Measurements from ENCODE around the gene SRRM4.

Gene SRRM4

DNA sequence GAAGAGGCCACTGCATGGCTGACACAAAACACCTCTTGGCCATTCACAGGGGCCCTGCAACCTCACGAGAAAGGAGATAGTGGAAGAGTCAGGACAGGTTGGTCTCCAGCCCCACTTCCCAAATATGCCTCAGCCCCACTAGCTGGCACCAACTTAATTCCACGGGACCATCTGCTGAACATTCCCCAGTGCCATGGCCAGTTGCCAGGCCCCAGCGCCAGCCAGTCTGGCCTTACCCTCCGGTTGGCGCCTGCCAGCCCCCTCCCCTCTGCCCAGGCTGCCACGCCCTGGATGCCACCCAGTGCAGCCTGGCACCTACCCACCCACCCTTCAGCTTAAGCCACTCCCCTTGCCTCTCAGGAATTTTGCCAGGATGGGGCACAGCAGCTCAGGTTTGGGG, 176.2 kb downstream of the SRRM4 start:
- no peak overlapping the region for H3K4me3 ChIP-seq (ENCODE audit: low read depth, low read length)
- TF ChIP-seq, protein P1, sequence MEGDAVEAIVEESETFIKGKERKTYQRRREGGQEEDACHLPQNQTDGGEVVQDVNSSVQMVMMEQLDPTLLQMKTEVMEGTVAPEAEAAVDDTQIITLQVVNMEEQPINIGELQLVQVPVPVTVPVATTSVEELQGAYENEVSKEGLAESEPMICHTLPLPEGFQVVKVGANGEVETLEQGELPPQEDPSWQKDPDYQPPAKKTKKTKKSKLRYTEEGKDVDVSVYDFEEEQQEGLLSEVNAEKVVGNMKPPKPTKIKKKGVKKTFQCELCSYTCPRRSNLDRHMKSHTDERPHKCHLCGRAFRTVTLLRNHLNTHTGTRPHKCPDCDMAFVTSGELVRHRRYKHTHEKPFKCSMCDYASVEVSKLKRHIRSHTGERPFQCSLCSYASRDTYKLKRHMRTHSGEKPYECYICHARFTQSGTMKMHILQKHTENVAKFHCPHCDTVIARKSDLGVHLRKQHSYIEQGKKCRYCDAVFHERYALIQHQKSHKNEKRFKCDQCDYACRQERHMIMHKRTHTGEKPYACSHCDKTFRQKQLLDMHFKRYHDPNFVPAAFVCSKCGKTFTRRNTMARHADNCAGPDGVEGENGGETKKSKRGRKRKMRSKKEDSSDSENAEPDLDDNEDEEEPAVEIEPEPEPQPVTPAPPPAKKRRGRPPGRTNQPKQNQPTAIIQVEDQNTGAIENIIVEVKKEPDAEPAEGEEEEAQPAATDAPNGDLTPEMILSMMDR (IDR thresholded peaks at IDR 0.05; ENCODE audit: borderline replicate concordance, insufficient read depth, low read depth, low read length), result no peak

DNA sequence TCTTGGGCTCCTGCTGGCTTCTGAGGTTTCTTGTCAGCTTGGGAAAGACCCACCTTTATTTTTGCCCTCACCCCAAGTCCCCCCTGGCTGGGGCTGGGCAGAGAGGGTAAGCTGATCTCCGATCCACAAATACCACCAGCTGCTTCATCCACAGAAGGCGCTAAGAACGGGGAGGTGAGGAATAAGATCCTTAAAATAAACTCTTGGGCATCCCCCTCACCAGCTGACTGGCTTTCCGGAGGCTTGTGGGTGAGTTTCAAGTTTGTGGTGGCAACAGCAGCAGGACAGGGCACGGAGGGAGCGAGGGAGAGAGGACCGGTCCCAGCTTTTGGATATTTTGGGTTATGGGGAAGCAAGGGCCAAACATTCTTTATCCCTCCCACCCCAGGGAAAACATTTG, 176.6 kb downstream of the SRRM4 start:
- no peak overlapping the region for H3K4me3 ChIP-seq (ENCODE audit: low read depth, low read length)
- TF ChIP-seq, protein P1 (IDR thresholded peaks at IDR 0.05; ENCODE audit: borderline replicate concordance, insufficient read depth, low read depth, low read length), result no peak

DNA sequence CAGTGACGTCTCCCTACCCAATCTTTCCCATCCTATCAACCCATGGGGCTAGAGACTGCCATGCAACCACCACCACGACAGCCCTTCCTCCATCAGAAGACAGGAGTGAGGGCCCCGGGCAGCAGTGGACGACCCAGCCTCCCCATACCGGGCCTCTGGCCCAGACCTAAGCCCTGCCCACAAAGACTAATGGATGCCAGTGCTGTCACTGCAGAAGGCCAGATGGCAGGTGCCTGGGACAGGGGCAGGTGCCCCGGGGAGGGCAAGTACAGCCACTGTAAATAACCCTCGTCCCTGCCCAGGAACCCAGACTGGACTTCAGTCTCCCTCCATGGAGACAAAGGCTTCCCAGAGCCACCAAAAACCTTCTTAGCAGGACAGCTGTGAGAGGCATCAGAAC, 177.1 kb downstream of the SRRM4 start:
- no peak overlapping the region for H3K4me3 ChIP-seq (ENCODE audit: low read depth, low read length)
- TF ChIP-seq, protein P1 (IDR thresholded peaks at IDR 0.05; ENCODE audit: borderline replicate concordance, insufficient read depth, low read depth, low read length), result no peak

DNA sequence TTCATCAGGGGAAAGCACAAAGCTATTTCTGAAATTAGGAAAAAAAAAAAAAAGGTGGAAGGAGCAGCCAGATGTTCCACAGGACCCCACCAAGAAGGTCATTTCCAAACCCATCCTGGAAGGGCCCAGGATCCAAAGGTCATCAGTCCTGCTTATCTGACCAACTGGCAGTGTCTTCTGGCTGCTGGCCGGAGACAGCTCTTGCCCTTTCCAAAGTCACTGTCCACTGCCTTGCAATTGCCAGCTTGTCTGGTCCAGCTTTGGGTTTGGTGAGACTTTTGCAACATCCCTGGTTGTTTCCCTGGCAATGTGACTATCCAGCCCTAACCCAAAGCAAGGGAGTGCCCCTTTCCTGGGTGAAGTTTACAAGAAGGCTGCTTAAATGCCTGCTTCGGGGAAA, 178.5 kb downstream of the SRRM4 start:
- TF ChIP-seq, protein P1 (IDR thresholded peaks at IDR 0.05; ENCODE audit: borderline replicate concordance, insufficient read depth, low read depth, low read length), result no peak
- no peak overlapping the region for H3K4me3 ChIP-seq (ENCODE audit: low read depth, low read length)

DNA sequence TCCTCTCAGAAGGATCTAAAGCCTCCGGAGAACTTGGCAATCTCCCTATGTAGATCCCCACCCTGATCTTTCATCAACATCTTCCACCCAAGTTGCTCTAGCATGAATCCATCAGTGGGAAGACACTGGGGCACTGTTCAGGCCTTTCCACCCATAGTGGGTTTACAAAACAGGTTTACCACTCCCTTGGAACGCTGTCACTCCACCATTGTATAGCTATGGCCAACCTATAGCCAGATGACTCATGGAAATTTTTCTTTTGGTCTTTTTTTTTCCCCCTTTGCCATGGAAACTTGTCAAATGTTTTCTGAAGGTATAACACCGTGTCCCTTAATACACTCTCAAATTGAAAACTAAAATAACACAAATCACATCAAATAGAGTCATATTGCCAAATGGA, 186.6 kb downstream of the SRRM4 start:
- H3K4me3 ChIP-seq (ENCODE audit: low read depth, low read length), result no peak overlapping the region
- TF ChIP-seq, protein P1 (IDR thresholded peaks at IDR 0.05; ENCODE audit: borderline replicate concordance, insufficient read depth, low read depth, low read length), result no peak

DNA sequence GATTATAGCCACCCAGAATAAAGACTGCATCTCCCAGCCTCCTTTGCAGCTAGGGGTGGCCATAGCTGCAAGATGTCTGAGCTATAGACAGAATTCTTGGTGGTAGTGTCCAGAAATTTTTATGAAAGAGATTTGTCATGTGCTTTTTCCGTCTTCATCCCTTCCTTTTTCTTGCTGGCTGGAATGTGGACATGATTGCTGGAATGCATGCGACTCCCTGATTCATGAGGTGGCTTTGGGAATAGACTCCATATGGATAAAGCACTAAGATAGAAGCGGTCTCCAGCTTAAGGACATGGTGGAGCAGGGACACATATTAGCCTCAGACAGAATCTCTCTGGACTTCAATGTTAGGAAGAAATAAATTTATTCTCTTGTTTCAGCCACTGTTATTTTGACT, 187.4 kb downstream of the SRRM4 start:
- TF ChIP-seq, protein P1 (IDR thresholded peaks at IDR 0.05; ENCODE audit: borderline replicate concordance, insufficient read depth, low read depth, low read length), result no peak
- H3K4me3 ChIP-seq (ENCODE audit: low read depth, low read length), result no peak overlapping the region

DNA sequence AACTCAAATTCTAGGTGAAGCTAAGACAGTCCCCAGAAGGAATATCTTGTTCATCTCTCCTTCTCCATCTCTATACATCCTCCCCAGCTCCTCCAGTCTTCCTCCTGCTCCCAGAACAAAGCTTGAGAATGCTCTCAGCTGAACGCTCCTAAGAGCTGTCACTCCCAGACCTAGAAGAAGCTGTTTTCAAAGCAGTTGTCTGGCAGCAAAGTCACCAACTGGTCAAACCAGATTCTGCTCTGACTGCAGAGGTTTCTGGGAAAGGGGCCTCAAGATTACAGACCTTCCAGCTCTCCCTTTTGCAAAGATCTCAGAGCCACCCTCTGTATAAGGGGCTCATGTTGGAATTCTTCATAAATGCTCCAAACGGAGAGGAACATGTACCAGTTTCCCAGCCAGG, 187.8 kb downstream of the SRRM4 start:
- TF ChIP-seq, protein P1 (IDR thresholded peaks at IDR 0.05; ENCODE audit: borderline replicate concordance, insufficient read depth, low read depth, low read length), result no peak
- no peak overlapping the region for H3K4me3 ChIP-seq (ENCODE audit: low read depth, low read length)
